Testis (tissue), 3 donors: ENCODE results near the gene CCNY. TPM values are rescaled to one million over a fixed set of nuclear protein-coding genes. Genes with fewer than 3 reads are reported as not detected.

Experiments
- DNase-seq: peaks from one replicate; pipeline ENCODE4 v3.0.0-alpha.2; 2019
- H3K27ac ChIP-seq, 2 donors: fragments of 200-600 bp; sonication (generic); one replicate each; pipeline ENCODE4 v1.5.1; 2019
- H3K27me3 ChIP-seq: fragments of 200-600 bp; sonication (generic); one replicate; pipeline ENCODE4 v1.5.1; 2019
- H3K36me3 ChIP-seq: fragments of 200-600 bp; sonication (generic); one replicate; pipeline ENCODE4 v1.5.1; 2017; ENCODE audit warnings: low read depth; ENCODE audit errors: missing control alignments
- H3K4me1 ChIP-seq: fragments of 200-600 bp; sonication (generic); one replicate; pipeline ENCODE4 v1.5.1; 2019
- H3K4me3 ChIP-seq, 2 donors: fragments of 200-600 bp; sonication (generic); one replicate each; pipeline ENCODE4 v1.5.1; 2017 to 2019
- H3K9me3 ChIP-seq: fragments of 200-600 bp; sonication (generic); one replicate; pipeline ENCODE4 v1.5.1; 2017
- POLR2A ChIP-seq: fragments of 450-650 bp; IDR thresholded peaks from one replicate; pipeline ENCODE4 v1.6.1; 2017; ENCODE audit warnings: antibody characterized with exemption, mild to moderate bottlenecking, moderate library complexity
- WGBS, 2 donors: methylation state at CpG; one replicate each; pipeline ENCODE4 v1.1.5; 2018; 5-methylcytosine and 5-hydroxymethylcytosine counted together
- intact Hi-C: fragments of 100-400 bp; cut with DNase I; formaldehyde crosslinking; loops from one replicate; pipeline ENCODE4 v1.15.1; 2023; ENCODE audit warnings: low total_unique reads
- polyA plus RNA-seq: library from polyadenylated mRNA; stranded (reverse); fragments of 350-450 nt; fragmentation: Illumina TruSeq; extraction: RNeasy Lipid Tissue Mini Kit (QIAGEN cat#74804); gene quantifications from one replicate; pipeline ENCODE4 v1.2.3, GENCODE V29; 2014; ENCODE audit warnings: low read depth, low replicate concordance; ENCODE audit not compliant: insufficient read depth
- total RNA-seq, 2 donors: library from RNA; depleted of rRNA; stranded (reverse); fragments of >200 nt; gene quantifications; one replicate each; pipeline ENCODE4 v1.2.3, GENCODE V29; 2016
- TF ChIP-seq, protein P1 (sequence below), 3 experiments: fragments of 450-650 bp in 2 of 3; fragments of 200-600 bp in 1 of 3; sonication (generic) in 1 of 3; IDR thresholded peaks; one replicate each; pipeline ENCODE4 v1.5.1; 2016 to 2019; ENCODE audit warnings: antibody characterized with exemption in 3 of 3, mild to moderate bottlenecking in 2 of 3, moderate library complexity in 1 of 3

Gene CCNY
- total and polyA plus RNA-seq, 3 donors from 2014 or later: 103 to 380 (median 132) TPM

DNA sequence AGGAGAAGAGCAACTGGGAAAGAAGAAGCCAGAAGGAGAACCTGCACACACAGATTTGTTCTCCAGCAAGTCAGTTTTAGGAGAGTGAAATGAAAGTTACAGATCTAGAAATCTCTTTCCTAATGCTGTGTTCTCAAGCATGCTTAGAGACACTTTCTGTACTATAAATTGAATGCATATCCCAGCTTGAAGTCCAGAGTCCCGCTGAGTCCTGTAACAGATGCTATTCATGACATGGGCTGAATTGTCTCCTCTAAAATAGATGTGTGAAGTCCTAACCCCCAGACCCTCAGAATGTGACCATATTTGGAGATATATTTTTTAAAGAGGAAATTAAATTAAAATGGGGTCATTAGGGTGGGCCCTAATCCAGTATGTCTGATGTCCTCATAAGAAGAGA lies 222.0 kb downstream of the CCNY start:
- TF ChIP-seq, protein P1, sequence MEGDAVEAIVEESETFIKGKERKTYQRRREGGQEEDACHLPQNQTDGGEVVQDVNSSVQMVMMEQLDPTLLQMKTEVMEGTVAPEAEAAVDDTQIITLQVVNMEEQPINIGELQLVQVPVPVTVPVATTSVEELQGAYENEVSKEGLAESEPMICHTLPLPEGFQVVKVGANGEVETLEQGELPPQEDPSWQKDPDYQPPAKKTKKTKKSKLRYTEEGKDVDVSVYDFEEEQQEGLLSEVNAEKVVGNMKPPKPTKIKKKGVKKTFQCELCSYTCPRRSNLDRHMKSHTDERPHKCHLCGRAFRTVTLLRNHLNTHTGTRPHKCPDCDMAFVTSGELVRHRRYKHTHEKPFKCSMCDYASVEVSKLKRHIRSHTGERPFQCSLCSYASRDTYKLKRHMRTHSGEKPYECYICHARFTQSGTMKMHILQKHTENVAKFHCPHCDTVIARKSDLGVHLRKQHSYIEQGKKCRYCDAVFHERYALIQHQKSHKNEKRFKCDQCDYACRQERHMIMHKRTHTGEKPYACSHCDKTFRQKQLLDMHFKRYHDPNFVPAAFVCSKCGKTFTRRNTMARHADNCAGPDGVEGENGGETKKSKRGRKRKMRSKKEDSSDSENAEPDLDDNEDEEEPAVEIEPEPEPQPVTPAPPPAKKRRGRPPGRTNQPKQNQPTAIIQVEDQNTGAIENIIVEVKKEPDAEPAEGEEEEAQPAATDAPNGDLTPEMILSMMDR (IDR thresholded peaks at IDR 0.05): no peak
- no peak for TF ChIP-seq POLR2A
- no peak for DNase-seq
- Histone ChIP-seq H3K9me3 (no peaks in the 10 kb centered on the region), H3K4me3 (no peak overlapping the region), H3K4me1 (no peaks in the 10 kb centered on the region), H3K27ac (no peak overlapping the region), H3K27me3 (no peaks in the 10 kb centered on the region), H3K36me3 (no peaks in the 10 kb centered on the region)
- intact Hi-C loops: no loop called here
- 92 to 97% methylated on average over 1 of the region's 1 CpG for WGBS, 2 donors

GRCh38 chr10:35559416-35559815 lies 223.1 kb downstream of the CCNY start:
- Histone ChIP-seq H3K36me3 (no peaks in the 10 kb centered on the region), H3K4me1 (peaks cover 2% of the 10 kb centered on the region), H3K9me3 (no peaks in the 10 kb centered on the region), H3K4me3 (no peak overlapping the region), H3K27me3 (no peaks in the 10 kb centered on the region), H3K27ac (no peak overlapping the region)
- TF ChIP-seq, protein P1 (IDR thresholded peaks at IDR 0.05): no peak
- no peak for TF ChIP-seq POLR2A
- WGBS, 2 donors: 96 to 100% methylated on average over 5 of the region's 5 CpGs
- no peak for DNase-seq
- intact Hi-C loops: no loop called here

DNA sequence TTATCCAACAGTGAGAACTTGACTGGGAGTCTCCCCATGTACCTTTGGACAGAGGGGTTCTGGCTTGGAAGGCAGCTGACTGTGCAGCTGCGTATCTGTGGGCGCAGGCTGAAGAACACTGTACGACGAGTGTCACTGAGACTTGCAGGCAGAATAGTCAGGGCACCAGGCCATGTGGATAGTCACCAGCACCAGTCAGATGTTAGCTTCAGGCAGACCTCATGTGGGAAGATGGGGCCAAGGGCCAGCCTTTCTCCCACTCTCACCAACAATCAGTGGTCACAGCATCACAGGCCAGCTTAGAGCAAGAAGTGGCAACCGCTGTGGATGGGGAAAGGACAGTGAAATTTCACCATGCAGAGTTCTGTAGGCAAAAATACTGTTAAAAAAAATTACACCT lies 225.4 kb downstream of the CCNY start:
- WGBS, 2 donors: 86 to 92% methylated on average over 5 of the region's 5 CpGs
- no peak for DNase-seq
- Histone ChIP-seq H3K36me3 (no peaks in the 10 kb centered on the region), H3K4me3 (no peak overlapping the region), H3K27me3 (no peaks in the 10 kb centered on the region), H3K9me3 (no peaks in the 10 kb centered on the region), H3K27ac (no peak overlapping the region), H3K4me1 (peaks cover 12% of the 10 kb centered on the region)
- intact Hi-C loops: no loop called here
- no peak for TF ChIP-seq POLR2A

GRCh38 chr10:35562427-35562826 lies 226.1 kb downstream of the CCNY start:
- Histone ChIP-seq H3K4me3 (no peak overlapping the region), H3K36me3 (no peaks in the 10 kb centered on the region), H3K9me3 (no peaks in the 10 kb centered on the region), H3K27me3 (no peaks in the 10 kb centered on the region), H3K4me1 (peaks cover 12% of the 10 kb centered on the region), H3K27ac (no peak overlapping the region)
- 93% methylated on average over 1 of the region's 1 CpG for WGBS, 2 donors
- intact Hi-C loops: no loop called here
- no peak for DNase-seq
- TF ChIP-seq POLR2A: no peak
- TF ChIP-seq, protein P1 (IDR thresholded peaks at IDR 0.05): no peak

- Histone ChIP-seq H3K36me3 (no peaks in the 10 kb centered on the region), H3K27me3 (no peaks in the 10 kb centered on the region), H3K27ac (no peak overlapping the region), H3K9me3 (no peaks in the 10 kb centered on the region), H3K4me1 (peaks cover 12% of the 10 kb centered on the region), H3K4me3 (no peak overlapping the region)
- 61 to 65% methylated on average over 13 of the region's 13 CpGs for WGBS, 2 donors
- peak; percentile 60 for DNase-seq
- intact Hi-C loops: no loop called here
- TF ChIP-seq, protein P1 (IDR thresholded peaks at IDR 0.05): peak; percentile 66 to 86 (median 82)
- TF ChIP-seq POLR2A: no peak
Observed at GRCh38 chr10:35563261-35563891, 227.1 kb downstream of the CCNY start.
